Measurements from ENCODE around the gene ANKFN1. TPM values are rescaled to one million over a fixed set of nuclear protein-coding genes. Genes with fewer than 3 reads are reported as not detected.

Gene ANKFN1
- total and polyA plus RNA-seq, 4 donors, result 9.6 to 22.6 (median 12.1) TPM

DNA sequence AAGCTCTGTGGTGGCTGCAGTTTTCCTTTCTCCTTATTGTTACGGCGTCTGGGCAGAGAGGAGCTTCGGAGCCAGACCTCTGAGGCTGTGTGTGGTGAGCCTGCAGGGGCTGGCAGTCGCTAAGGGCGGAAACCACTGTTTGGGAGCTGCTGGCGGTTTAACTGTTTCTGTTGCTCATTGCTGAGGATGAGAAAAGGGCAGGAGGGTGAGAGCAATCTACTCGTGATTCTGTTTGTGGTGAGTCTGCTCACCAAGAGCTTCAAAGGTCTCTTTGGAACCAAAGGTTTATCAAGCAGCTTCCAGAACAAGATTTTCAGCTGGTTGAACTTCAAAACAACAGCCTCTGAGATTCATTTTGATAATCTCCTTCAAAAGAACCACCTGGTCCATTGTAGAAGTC, 143.9 kb downstream of the ANKFN1 start:
- H3K4me1 ChIP-seq (ENCODE audit: control insufficient read depth, insufficient read depth, low read length), result no peaks in the 10 kb centered on the region
- no peaks in the 10 kb centered on the region for H3K9me3 ChIP-seq (ENCODE audit: control insufficient read depth, insufficient read depth, low read length)
- WGBS (ENCODE audit: insufficient coverage), result 35% methylated on average over 6 of the region's 7 CpGs

GRCh38 chr17:56298846-56299245, 145.6 kb downstream of the ANKFN1 start:
- Histone ChIP-seq H3K4me1 (ENCODE audit: control insufficient read depth, insufficient read depth, low read length) (no peaks in the 10 kb centered on the region), H3K27ac (ENCODE audit: low read depth, low read length) (no peak overlapping the region), H3K4me3 (ENCODE audit: low read depth, low read length) (no peak overlapping the region), H3K27me3 (ENCODE audit: control insufficient read depth, insufficient read depth, low read length) (no peaks in the 10 kb centered on the region), H3K36me3 (ENCODE audit: control insufficient read depth, insufficient read depth, low read length) (no peaks in the 10 kb centered on the region), H3K9me3 (ENCODE audit: control insufficient read depth, insufficient read depth, low read length) (no peaks in the 10 kb centered on the region)
- no peak for DNase-seq (ENCODE audit: low read depth in 4 of 6, low spot score in 6 of 6)
- no CpG with 5 or more reads among the region's 1 CpG for WGBS (ENCODE audit: insufficient coverage)

More for the DNA sequence above, 143.9 kb downstream of the ANKFN1 start:
- no peak overlapping the region for H3K4me3 ChIP-seq (ENCODE audit: low read depth, low read length)
- no peak overlapping the region for H3K27ac ChIP-seq (ENCODE audit: low read depth, low read length)
- H3K27me3 ChIP-seq (ENCODE audit: control insufficient read depth, insufficient read depth, low read length), result no peaks in the 10 kb centered on the region
- peak in 1 of 6 donors; percentile 11 for DNase-seq (ENCODE audit: low read depth in 4 of 6, low spot score in 6 of 6)
- H3K36me3 ChIP-seq (ENCODE audit: control insufficient read depth, insufficient read depth, low read length), result no peaks in the 10 kb centered on the region

DNA sequence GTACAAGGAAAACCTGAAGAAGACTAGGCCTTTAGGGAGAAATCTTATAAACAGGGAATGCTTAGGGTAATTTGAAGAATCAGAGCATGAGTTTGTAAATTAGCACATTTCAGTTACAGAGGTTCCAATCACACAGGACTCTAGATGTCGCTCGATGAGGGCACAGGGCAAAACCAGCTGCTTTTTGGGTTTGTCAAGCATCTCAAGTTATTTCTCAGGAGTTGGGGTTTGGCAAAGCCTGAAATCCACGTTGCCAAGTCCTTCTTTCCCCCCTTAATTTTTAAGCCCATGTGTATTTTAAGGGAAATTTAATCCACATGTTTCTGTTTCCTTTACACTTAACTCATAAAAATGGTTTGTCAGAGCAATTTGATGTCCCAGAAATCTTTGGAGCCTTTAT, 146.9 kb downstream of the ANKFN1 start:
- H3K9me3 ChIP-seq (ENCODE audit: control insufficient read depth, insufficient read depth, low read length), result no peaks in the 10 kb centered on the region
- H3K36me3 ChIP-seq (ENCODE audit: control insufficient read depth, insufficient read depth, low read length), result no peaks in the 10 kb centered on the region
- WGBS (ENCODE audit: insufficient coverage), result no CpG with 5 or more reads among the region's 3 CpGs
- H3K4me3 ChIP-seq (ENCODE audit: low read depth, low read length), result no peak overlapping the region
- DNase-seq (ENCODE audit: low read depth in 4 of 6, low spot score in 6 of 6), result no peak
- no peaks in the 10 kb centered on the region for H3K4me1 ChIP-seq (ENCODE audit: control insufficient read depth, insufficient read depth, low read length)
- no peak overlapping the region for H3K27ac ChIP-seq (ENCODE audit: low read depth, low read length)
- H3K27me3 ChIP-seq (ENCODE audit: control insufficient read depth, insufficient read depth, low read length), result no peaks in the 10 kb centered on the region

GRCh38 chr17:56305007-56305406, 151.7 kb downstream of the ANKFN1 start:
- no CpG with 5 or more reads among the region's 1 CpG for WGBS (ENCODE audit: insufficient coverage)
- Histone ChIP-seq H3K27ac (ENCODE audit: low read depth, low read length) (no peak overlapping the region), H3K9me3 (ENCODE audit: control insufficient read depth, insufficient read depth, low read length) (no peaks in the 10 kb centered on the region), H3K36me3 (ENCODE audit: control insufficient read depth, insufficient read depth, low read length) (no peaks in the 10 kb centered on the region), H3K4me1 (ENCODE audit: control insufficient read depth, insufficient read depth, low read length) (no peaks in the 10 kb centered on the region), H3K4me3 (ENCODE audit: low read depth, low read length) (no peak overlapping the region), H3K27me3 (ENCODE audit: control insufficient read depth, insufficient read depth, low read length) (no peaks in the 10 kb centered on the region)
- no peak for DNase-seq (ENCODE audit: low read depth in 4 of 6, low spot score in 6 of 6)

DNA sequence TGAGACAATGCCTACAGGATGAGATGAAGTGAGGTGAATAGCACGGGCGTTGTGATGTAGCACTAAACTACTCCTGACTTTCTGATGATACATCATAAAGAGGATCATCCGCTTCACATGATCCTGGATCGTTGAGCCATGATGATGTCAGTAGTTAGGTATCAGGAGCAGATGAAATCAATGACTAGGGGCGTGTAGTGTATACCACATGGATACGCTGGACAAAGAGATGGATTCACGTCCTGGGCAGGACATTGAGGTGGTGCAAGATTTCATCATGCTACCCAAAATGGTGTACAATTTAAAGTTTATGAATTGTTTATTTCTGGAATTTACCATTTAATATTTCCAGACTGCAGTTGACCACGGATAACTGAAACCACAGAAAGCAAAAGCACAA, 156.6 kb downstream of the ANKFN1 start:
- no peak overlapping the region for H3K27ac ChIP-seq (ENCODE audit: low read depth, low read length)

DNA sequence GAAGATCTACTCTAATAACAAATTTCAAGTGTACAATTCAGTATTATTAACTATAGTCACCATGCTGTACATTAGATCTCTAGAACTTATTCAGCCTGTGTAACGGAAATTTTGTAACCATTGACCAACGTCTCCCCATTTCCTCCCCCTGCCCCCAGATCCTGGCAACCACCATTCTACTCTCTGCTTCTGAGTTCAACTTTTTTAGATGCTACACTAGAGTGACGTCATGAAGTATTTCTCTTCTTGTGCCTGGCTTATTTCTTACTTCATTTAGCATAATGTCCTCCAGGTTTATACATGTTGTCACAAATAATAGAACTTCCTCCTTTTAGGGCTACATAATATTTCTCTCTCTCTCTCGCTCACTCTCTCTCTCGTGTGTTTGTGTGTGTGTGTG, 157.5 kb downstream of the ANKFN1 start:
- WGBS (ENCODE audit: insufficient coverage), result 87% methylated on average over 3 of the region's 5 CpGs
- H3K4me3 ChIP-seq (ENCODE audit: low read depth, low read length), result no peak overlapping the region
- no peaks in the 10 kb centered on the region for H3K36me3 ChIP-seq (ENCODE audit: control insufficient read depth, insufficient read depth, low read length)
- H3K27me3 ChIP-seq (ENCODE audit: control insufficient read depth, insufficient read depth, low read length), result no peaks in the 10 kb centered on the region
- DNase-seq (ENCODE audit: low read depth in 4 of 6, low spot score in 6 of 6), result no peak
- no peaks in the 10 kb centered on the region for H3K4me1 ChIP-seq (ENCODE audit: control insufficient read depth, insufficient read depth, low read length)
- no peaks in the 10 kb centered on the region for H3K9me3 ChIP-seq (ENCODE audit: control insufficient read depth, insufficient read depth, low read length)
- no peak overlapping the region for H3K27ac ChIP-seq (ENCODE audit: low read depth, low read length)

More for the DNA sequence above, 156.6 kb downstream of the ANKFN1 start:
- H3K4me3 ChIP-seq (ENCODE audit: low read depth, low read length), result no peak overlapping the region
- no peaks in the 10 kb centered on the region for H3K36me3 ChIP-seq (ENCODE audit: control insufficient read depth, insufficient read depth, low read length)
- H3K27me3 ChIP-seq (ENCODE audit: control insufficient read depth, insufficient read depth, low read length), result no peaks in the 10 kb centered on the region
- WGBS (ENCODE audit: insufficient coverage), result 100% methylated on average over 5 of the region's 8 CpGs
- no peaks in the 10 kb centered on the region for H3K9me3 ChIP-seq (ENCODE audit: control insufficient read depth, insufficient read depth, low read length)
- no peak for DNase-seq (ENCODE audit: low read depth in 4 of 6, low spot score in 6 of 6)
- H3K4me1 ChIP-seq (ENCODE audit: control insufficient read depth, insufficient read depth, low read length), result no peaks in the 10 kb centered on the region

DNA sequence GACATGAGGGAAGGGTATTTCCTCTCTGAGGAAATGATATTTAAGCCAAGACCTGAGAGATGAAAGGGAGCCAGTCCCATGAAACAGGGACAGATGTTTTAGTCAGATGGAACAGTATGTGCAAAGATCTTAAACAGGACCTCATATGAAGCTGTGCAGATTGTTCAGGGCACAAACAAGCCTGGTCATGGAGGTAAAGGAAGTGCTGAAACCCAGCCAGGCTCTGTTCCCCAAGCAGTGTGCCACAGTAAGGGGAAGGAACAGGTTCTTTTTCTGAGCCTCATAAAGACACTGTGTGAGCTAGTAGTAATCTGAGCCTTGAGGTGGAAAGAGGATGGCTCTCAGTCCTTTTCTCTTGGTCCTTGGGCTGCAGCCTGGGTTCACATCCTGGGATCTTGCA, 159.9 kb downstream of the ANKFN1 start:
- Histone ChIP-seq H3K9me3 (ENCODE audit: control insufficient read depth, insufficient read depth, low read length) (no peaks in the 10 kb centered on the region), H3K4me1 (ENCODE audit: control insufficient read depth, insufficient read depth, low read length) (no peaks in the 10 kb centered on the region), H3K27me3 (ENCODE audit: control insufficient read depth, insufficient read depth, low read length) (no peaks in the 10 kb centered on the region), H3K27ac (ENCODE audit: low read depth, low read length) (no peak overlapping the region), H3K36me3 (ENCODE audit: control insufficient read depth, insufficient read depth, low read length) (no peaks in the 10 kb centered on the region), H3K4me3 (ENCODE audit: low read depth, low read length) (no peak overlapping the region)
- DNase-seq (ENCODE audit: low read depth in 4 of 6, low spot score in 6 of 6), result no peak

DNA sequence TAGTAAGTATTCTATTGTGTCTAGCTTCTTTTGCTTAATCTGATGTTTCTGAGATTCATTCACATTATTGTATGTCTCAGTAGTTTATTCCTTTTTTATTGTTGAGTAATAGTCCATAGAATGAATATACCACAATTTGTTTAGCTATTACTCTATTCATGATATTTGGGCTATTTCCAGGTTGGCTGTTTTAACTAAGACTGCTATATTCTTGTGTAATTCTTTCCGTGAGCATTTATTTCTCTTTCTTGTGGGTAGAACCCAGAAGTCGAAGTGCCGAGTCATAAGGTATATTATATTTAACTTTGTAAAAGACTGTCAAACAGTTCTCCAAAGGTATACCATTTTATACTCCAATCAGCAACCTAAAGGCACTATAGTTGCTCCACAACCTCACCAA, 160.8 kb downstream of the ANKFN1 start:
- no peaks in the 10 kb centered on the region for H3K9me3 ChIP-seq (ENCODE audit: control insufficient read depth, insufficient read depth, low read length)
- H3K4me3 ChIP-seq (ENCODE audit: low read depth, low read length), result no peak overlapping the region
- no peak for DNase-seq (ENCODE audit: low read depth in 4 of 6, low spot score in 6 of 6)
- WGBS (ENCODE audit: insufficient coverage), result no CpG with 5 or more reads among the region's 3 CpGs
- no peaks in the 10 kb centered on the region for H3K27me3 ChIP-seq (ENCODE audit: control insufficient read depth, insufficient read depth, low read length)
- H3K27ac ChIP-seq (ENCODE audit: low read depth, low read length), result no peak overlapping the region
- no peaks in the 10 kb centered on the region for H3K36me3 ChIP-seq (ENCODE audit: control insufficient read depth, insufficient read depth, low read length)
- H3K4me1 ChIP-seq (ENCODE audit: control insufficient read depth, insufficient read depth, low read length), result no peaks in the 10 kb centered on the region

- no peak overlapping the region for H3K27ac ChIP-seq (ENCODE audit: low read depth, low read length)
- H3K4me3 ChIP-seq (ENCODE audit: low read depth, low read length), result no peak overlapping the region
- H3K4me1 ChIP-seq (ENCODE audit: control insufficient read depth, insufficient read depth, low read length), result no peaks in the 10 kb centered on the region
- no peaks in the 10 kb centered on the region for H3K36me3 ChIP-seq (ENCODE audit: control insufficient read depth, insufficient read depth, low read length)
- peak in 1 of 6 donors; percentile 29 for DNase-seq (ENCODE audit: low read depth in 4 of 6, low spot score in 6 of 6)
- WGBS (ENCODE audit: insufficient coverage), result 38% methylated on average over 2 of the region's 4 CpGs
- H3K9me3 ChIP-seq (ENCODE audit: control insufficient read depth, insufficient read depth, low read length), result no peaks in the 10 kb centered on the region
- no peaks in the 10 kb centered on the region for H3K27me3 ChIP-seq (ENCODE audit: control insufficient read depth, insufficient read depth, low read length)
These were observed 161.8 kb downstream of the ANKFN1 start for GRCh38 chr17:56314984-56315602.

DNA sequence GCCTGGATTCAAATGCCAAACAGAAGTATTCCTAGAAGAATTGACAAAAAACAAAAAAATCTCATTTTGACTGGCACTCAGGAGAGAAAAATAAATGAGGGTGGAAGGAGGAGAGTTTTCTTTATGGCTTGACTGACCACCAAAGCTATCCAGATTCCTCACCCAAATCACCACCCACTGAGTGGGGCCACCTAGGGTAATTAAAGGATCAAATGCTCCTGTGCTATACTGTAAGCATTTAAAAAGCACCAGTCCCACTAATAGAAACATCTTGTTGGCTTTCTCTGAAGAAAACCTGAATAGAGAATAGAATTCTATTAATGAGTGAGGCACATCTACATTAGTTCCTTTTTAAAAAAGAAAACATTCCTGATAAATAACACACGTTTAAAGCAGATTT, 163.3 kb downstream of the ANKFN1 start:
- no peak overlapping the region for H3K4me3 ChIP-seq (ENCODE audit: low read depth, low read length)
- H3K27ac ChIP-seq (ENCODE audit: low read depth, low read length), result no peak overlapping the region
- no CpG with 5 or more reads among the region's 1 CpG for WGBS (ENCODE audit: insufficient coverage)

More for the DNA sequence above, 163.3 kb downstream of the ANKFN1 start:
- Histone ChIP-seq H3K36me3 (ENCODE audit: control insufficient read depth, insufficient read depth, low read length) (no peaks in the 10 kb centered on the region), H3K4me1 (ENCODE audit: control insufficient read depth, insufficient read depth, low read length) (peaks cover 3% of the 10 kb centered on the region), H3K27me3 (ENCODE audit: control insufficient read depth, insufficient read depth, low read length) (no peaks in the 10 kb centered on the region), H3K9me3 (ENCODE audit: control insufficient read depth, insufficient read depth, low read length) (no peaks in the 10 kb centered on the region)
- no peak for DNase-seq (ENCODE audit: low read depth in 4 of 6, low spot score in 6 of 6)
